Measurements from ENCODE around the gene MRTFA.

MRTFA gene

DNA sequence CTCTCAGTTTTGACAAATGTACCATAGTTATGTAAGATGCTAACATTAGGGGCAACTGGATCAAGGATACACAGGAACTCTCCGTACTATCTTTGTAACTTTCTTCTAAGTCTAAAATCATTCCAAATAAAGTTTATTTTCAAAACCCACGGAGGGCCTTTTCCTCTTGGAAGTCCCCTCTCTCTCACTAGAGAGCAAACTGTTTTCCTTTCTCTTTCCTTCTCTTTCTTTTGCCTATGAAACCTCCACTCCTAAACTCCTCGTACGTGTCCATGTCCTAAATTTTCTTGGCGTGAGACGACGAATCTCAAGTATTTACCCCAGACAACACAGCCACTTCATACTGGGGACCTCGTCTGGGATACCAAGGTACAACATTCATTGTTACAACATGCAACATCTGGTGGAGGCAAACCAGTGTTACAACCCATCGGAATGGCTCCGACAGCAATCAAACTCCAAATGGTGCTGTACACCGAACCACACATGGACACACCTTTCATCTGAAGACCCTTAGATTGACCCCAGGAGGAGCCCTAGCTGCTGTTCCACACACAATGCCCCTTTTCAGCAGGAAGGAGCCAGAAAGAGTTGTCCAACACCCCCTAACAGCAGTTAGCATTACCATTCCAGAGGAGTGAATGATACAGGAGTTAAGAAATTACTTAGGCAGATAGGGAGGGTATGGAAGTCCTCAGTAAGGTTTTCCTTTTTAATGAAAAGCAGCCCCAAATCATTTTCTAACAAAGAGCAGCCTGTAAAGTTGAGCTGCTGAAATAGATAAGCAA lies 158.0 kb downstream of the MRTFA start:
- TF ChIP-seq, protein P1, sequence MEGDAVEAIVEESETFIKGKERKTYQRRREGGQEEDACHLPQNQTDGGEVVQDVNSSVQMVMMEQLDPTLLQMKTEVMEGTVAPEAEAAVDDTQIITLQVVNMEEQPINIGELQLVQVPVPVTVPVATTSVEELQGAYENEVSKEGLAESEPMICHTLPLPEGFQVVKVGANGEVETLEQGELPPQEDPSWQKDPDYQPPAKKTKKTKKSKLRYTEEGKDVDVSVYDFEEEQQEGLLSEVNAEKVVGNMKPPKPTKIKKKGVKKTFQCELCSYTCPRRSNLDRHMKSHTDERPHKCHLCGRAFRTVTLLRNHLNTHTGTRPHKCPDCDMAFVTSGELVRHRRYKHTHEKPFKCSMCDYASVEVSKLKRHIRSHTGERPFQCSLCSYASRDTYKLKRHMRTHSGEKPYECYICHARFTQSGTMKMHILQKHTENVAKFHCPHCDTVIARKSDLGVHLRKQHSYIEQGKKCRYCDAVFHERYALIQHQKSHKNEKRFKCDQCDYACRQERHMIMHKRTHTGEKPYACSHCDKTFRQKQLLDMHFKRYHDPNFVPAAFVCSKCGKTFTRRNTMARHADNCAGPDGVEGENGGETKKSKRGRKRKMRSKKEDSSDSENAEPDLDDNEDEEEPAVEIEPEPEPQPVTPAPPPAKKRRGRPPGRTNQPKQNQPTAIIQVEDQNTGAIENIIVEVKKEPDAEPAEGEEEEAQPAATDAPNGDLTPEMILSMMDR (IDR thresholded peaks at IDR 0.05; ENCODE audit: extremely low read depth, insufficient read depth, missing control alignments), result no peak
- in situ Hi-C loops (cut with MboI; ENCODE audit: low pct_unique_long_range_greater_than_20kb, low sequenced_read_pairs, unreplicated experiment), result no loop called here
- no peak for DNase-seq (ENCODE audit: low spot score)

- DNase-seq (ENCODE audit: low spot score), result no peak
- in situ Hi-C loops (cut with MboI; ENCODE audit: low pct_unique_long_range_greater_than_20kb, low sequenced_read_pairs, unreplicated experiment), result no loop called here
- TF ChIP-seq, protein P1 (IDR thresholded peaks at IDR 0.05; ENCODE audit: extremely low read depth, insufficient read depth, missing control alignments), result no peak
These were observed 158.7 kb downstream of the MRTFA start for GRCh38 chr22:40477683-40478337.

- TF ChIP-seq, protein P1 (IDR thresholded peaks at IDR 0.05; ENCODE audit: extremely low read depth, insufficient read depth, missing control alignments), result no peak
- in situ Hi-C loops (cut with MboI; ENCODE audit: low pct_unique_long_range_greater_than_20kb, low sequenced_read_pairs, unreplicated experiment), result no loop called here
- no peak for DNase-seq (ENCODE audit: low spot score)
These were observed 160.2 kb downstream of the MRTFA start for GRCh38 chr22:40476341-40476740.

GRCh38 chr22:40473703-40474102 lies 162.8 kb downstream of the MRTFA start:
- in situ Hi-C loops (cut with MboI; ENCODE audit: low pct_unique_long_range_greater_than_20kb, low sequenced_read_pairs, unreplicated experiment), result no loop called here
- TF ChIP-seq, protein P1 (IDR thresholded peaks at IDR 0.05; ENCODE audit: extremely low read depth, insufficient read depth, missing control alignments), result no peak
- DNase-seq (ENCODE audit: low spot score), result no peak

- TF ChIP-seq, protein P1 (IDR thresholded peaks at IDR 0.05; ENCODE audit: extremely low read depth, insufficient read depth, missing control alignments), result no peak
- DNase-seq (ENCODE audit: low spot score), result no peak
- in situ Hi-C loops (cut with MboI; ENCODE audit: low pct_unique_long_range_greater_than_20kb, low sequenced_read_pairs, unreplicated experiment), result no loop called here
These were observed 163.9 kb downstream of the MRTFA start for GRCh38 chr22:40472579-40472978.

GRCh38 chr22:40472051-40472450 lies 164.5 kb downstream of the MRTFA start:
- DNase-seq (ENCODE audit: low spot score), result no peak
- TF ChIP-seq, protein P1 (IDR thresholded peaks at IDR 0.05; ENCODE audit: extremely low read depth, insufficient read depth, missing control alignments), result no peak
- in situ Hi-C loops (cut with MboI; ENCODE audit: low pct_unique_long_range_greater_than_20kb, low sequenced_read_pairs, unreplicated experiment), result no loop called here
